GM20431 (cell line): ENCODE results near the gene ERCC6L.

ENCODE experiments used
- in situ Hi-C: fragments of 300-500 bp; cut with MseI, MboI; formaldehyde crosslinking; loops from one replicate; pipeline ENCODE4 v1.15.0; 2020; ENCODE audit warnings: low sequenced_read_pairs; ENCODE audit not compliant: unreplicated experiment

Gene ERCC6L, protein sequence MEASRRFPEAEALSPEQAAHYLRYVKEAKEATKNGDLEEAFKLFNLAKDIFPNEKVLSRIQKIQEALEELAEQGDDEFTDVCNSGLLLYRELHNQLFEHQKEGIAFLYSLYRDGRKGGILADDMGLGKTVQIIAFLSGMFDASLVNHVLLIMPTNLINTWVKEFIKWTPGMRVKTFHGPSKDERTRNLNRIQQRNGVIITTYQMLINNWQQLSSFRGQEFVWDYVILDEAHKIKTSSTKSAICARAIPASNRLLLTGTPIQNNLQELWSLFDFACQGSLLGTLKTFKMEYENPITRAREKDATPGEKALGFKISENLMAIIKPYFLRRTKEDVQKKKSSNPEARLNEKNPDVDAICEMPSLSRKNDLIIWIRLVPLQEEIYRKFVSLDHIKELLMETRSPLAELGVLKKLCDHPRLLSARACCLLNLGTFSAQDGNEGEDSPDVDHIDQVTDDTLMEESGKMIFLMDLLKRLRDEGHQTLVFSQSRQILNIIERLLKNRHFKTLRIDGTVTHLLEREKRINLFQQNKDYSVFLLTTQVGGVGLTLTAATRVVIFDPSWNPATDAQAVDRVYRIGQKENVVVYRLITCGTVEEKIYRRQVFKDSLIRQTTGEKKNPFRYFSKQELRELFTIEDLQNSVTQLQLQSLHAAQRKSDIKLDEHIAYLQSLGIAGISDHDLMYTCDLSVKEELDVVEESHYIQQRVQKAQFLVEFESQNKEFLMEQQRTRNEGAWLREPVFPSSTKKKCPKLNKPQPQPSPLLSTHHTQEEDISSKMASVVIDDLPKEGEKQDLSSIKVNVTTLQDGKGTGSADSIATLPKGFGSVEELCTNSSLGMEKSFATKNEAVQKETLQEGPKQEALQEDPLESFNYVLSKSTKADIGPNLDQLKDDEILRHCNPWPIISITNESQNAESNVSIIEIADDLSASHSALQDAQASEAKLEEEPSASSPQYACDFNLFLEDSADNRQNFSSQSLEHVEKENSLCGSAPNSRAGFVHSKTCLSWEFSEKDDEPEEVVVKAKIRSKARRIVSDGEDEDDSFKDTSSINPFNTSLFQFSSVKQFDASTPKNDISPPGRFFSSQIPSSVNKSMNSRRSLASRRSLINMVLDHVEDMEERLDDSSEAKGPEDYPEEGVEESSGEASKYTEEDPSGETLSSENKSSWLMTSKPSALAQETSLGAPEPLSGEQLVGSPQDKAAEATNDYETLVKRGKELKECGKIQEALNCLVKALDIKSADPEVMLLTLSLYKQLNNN

GRCh38 chrX:72238721-72239475 is at the start of gene ERCC6L:
ERCC6L (minus strand) TSS chrX:72239027; CDS start chrX:72238911, 116 bp downstream.
- in situ Hi-C loops, result no loop called here

- in situ Hi-C loops, result no loop called here
Measured at GRCh38 chrX:72282302-72282701, 43.5 kb upstream of the ERCC6L start.

- in situ Hi-C loops, result no loop called here
Measured at GRCh38 chrX:72280321-72280845, 41.6 kb upstream of the ERCC6L start.

DNA sequence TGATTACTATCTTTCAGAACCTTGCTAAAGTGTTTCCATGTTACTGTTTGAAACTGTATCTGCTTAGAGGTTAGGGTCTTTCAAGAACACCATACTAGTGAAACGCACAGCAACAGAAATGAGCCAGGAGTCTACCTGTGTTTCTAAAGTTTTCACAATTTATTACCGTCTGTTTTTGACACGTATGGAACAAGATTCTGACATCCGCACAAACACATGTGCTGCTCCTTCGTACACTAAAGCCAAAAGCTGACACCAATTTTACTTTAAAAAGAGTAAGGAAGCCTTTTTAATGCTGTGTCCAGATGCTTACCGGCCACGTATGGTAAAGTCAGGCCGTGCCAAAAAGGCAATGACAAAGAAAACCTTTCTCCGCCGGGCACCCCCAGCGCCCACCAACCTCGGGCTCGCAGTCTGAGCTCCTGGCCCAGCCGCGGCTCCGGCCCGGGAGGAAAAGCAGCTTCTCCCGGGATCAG is 37.7 kb upstream of the ERCC6L start:
- in situ Hi-C loops, result no loop called here

DNA sequence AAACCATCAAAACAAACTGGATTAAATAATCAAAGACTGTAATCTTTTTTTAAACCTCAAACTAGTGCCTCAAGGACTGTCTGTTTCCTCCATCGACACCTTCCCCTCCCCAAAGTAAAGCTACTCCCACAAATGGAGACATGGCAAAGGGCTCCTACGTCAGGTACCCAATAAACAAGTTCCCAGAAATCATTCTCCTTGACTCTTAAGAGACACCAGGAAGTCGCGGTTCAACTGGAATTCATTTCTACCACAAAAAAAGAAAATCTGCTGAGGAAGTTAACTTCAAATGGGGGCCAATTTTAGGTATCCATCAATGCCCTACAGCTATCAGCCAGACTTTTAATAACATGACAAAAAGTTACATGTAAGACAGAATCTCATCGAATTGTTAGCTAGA is 35.7 kb upstream of the ERCC6L start:
- in situ Hi-C loops, result no loop called here

DNA sequence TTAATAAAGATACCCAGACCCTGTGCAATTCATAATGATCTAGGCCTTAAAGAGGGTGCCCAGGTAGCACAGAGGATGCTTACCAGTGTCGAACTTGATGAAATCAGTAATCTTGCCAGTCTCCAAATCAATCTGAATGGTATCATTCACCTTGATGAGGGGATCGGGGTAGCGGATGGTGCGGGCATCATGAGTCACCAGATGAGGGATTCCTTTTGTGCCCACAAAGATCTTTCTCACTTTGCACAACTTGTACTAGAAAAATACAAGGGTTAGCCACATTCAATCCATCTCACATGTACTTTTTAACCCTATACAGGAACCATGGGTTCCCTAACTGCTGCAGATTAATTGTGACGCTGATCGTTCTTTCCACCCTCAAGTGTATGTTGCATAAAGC is 34.9 kb upstream of the ERCC6L start:
- in situ Hi-C loops, result no loop called here

DNA sequence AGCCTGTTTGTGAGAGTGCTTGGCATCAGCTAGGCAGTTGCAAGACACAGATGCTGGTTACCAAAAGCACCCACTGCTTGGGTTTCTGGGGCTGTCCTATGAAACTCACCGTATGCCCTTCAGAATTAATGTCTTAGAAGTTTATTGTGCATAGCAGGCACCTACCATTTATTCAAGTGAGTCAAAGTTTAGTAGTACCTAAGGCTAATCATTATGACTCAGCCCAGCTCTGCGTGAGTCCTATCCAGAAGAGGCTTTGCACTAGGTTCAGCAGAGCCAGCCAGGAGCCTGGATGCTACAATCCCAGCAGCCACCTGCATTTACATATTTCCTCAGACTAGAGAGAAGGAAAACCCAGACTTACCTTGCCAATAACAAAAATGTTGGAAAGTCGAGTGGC is 34.0 kb upstream of the ERCC6L start:
- in situ Hi-C loops, result no loop called here

- in situ Hi-C loops, result no loop called here
Measured at GRCh38 chrX:72271812-72272211, 33.0 kb upstream of the ERCC6L start.

- in situ Hi-C loops, result no loop called here
Measured at GRCh38 chrX:72271091-72271788, 32.4 kb upstream of the ERCC6L start.

DNA sequence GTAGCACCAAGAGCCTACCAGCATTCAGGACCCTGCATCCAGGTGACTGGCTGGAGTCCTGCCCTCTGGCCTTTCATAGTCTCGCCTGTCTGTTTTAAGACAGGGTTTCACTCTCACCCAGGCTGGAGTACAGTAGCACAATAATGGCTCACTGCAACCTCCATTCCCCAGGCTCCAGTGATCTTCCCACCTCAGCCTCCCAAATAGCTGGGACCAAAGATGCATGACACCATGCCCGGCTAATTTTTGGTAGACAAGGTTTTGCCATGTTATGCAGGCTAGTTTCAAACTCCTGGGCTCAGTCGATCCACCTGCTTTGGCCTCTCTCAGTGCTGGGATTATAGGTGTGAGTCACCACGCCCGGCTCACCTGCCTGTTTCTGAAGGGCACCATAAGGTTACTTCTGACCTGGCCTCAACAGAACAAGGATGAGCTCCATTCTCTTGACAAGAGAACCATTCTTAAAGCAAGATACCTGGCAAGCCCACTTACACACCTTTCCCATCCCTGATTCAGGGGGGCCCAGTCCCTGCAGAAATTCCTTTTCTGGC is 31.6 kb upstream of the ERCC6L start:
- in situ Hi-C loops, result no loop called here

DNA sequence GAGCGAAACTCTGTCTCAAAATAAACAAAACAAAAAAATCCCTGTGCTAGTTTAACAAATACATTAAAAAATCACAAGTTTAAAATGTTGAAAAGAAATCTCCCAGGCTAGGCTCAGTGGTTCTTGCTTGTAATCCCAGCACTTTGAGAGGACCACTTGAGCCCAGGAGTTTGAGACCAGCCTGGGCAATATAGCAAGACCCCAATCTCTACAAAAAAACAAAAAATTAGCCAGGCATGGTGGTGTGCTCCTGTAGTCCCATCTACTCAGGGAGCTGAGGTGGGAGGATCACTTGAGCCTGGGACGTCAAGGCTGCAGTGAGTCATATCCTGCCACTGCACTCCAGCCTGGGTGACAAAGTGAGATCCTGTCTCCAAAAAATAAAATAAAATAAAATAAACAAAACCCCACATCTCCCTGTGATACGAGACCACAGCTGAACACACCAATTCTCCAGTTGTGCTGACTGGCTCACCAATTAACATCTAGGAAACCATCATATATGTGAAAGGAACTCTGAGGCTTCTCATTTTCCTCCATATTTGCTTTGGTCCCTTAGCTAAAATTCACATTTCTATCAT is 30.9 kb upstream of the ERCC6L start:
- in situ Hi-C loops, result no loop called here

GRCh38 chrX:72268597-72269365 is 30.0 kb upstream of the ERCC6L start:
- in situ Hi-C loops, result no loop called here

DNA sequence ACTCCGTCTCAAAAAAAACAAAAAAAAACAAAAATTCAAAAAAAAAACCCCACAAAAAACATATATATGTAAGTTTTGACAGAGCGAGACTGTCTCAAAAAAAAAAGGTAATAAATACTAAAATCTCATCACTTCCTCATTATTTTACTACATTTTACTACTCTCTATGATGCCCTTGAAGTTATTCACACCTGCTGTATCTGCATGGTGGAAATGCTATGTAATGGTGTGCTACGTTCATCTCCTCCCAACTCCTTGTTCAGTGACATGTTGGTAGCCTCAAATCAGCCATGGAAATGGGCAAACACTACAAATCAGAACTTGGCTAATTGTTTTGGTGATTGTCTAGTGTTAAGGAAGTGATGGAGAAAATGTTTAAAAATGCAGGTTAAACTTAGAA is 26.4 kb upstream of the ERCC6L start:
- in situ Hi-C loops, result no loop called here

DNA sequence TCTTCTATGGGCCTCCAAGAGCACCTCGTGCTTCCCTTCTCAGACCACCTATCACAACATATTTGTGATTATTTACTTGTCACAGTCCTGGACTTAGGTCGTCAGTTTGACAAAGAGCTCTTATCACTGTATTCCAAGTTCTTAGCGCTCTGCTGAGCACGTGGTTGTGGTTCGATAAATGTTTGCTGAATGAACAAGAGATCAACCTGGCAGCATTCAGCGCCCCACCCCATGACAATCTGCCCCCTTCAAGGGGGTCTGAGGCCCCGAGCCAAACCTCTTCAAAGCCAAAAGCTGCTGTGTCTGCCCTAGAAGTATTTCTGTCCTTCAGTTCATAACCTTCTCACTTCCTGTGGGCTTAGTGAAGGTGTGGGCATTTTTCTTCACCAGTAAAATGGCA is 23.2 kb upstream of the ERCC6L start:
- in situ Hi-C loops, result no loop called here

DNA sequence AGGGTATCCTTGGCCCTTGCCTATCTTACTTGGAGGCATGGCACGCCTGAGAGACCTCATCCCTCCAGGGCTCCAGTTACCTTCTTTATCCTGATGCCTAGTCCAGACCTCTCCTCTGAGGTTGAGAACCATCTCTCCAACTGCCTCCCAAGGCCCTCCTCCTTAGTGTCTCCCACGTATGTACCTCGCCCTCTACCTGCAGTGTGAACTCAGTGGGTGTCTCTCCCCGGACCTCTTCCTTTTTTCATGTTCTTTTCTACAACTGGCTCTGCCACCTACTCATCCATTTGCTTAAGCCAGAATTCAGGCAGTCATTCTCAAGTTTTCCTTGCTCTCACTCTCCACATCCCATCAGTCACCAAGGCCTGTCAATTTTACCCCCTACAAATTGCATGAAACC is 21.6 kb upstream of the ERCC6L start:
- in situ Hi-C loops, result no loop called here

- in situ Hi-C loops, result no loop called here
Measured at GRCh38 chrX:72258174-72258573, 19.3 kb upstream of the ERCC6L start.

- in situ Hi-C loops, result no loop called here
Measured at GRCh38 chrX:72255864-72256263, 17.0 kb upstream of the ERCC6L start.
